HepG2 (cell line): ENCODE measurements around the gene SIRT6. TPM values are rescaled to one million over a fixed set of nuclear protein-coding genes. Genes with fewer than 3 reads are reported as not detected.

Experiments
- CBFB ChIP-seq: sonication (generic); formaldehyde crosslinking; IDR thresholded peaks from 2 replicates; pipeline ENCODE4 v1.4.0; 2020; ENCODE audit warnings: missing genetic modification reagents
- DDIT3 ChIP-seq: sonication (generic); formaldehyde crosslinking; IDR thresholded peaks from 2 replicates; pipeline ENCODE4 v1.4.0; 2020; ENCODE audit warnings: mild to moderate bottlenecking, missing genetic modification reagents
- DNMT1 ChIP-seq: sonication (generic); formaldehyde crosslinking; IDR thresholded peaks from 2 replicates; pipeline ENCODE4 v1.5.1; 2020; ENCODE audit warnings: mild to moderate bottlenecking, missing genetic modification reagents
- ELF1 ChIP-seq: sonication (generic); formaldehyde crosslinking; IDR thresholded peaks from 2 replicates; pipeline ENCODE4 v1.4.0; 2020; ENCODE audit warnings: missing genetic modification reagents
- GABPB1 ChIP-seq: IDR thresholded peaks from 2 replicates; pipeline ENCODE4 v1.6.1; 2016; ENCODE audit warnings: mild to moderate bottlenecking, missing genetic modification reagents, moderate library complexity, missing compliant biosample characterization
- GLI4 ChIP-seq: sonication (generic); formaldehyde crosslinking; IDR thresholded peaks from 2 replicates; pipeline ENCODE4 v1.5.1; 2020; ENCODE audit warnings: missing genetic modification reagents, mild to moderate bottlenecking, moderate library complexity, borderline replicate concordance
- KDM2A ChIP-seq: sonication (generic); formaldehyde crosslinking; IDR thresholded peaks from 2 replicates; pipeline ENCODE4 v1.4.0; 2020; ENCODE audit warnings: low read depth, missing genetic modification reagents, borderline replicate concordance
- MIER2 ChIP-seq: IDR thresholded peaks from 2 replicates; pipeline ENCODE4 v1.6.1; 2016; ENCODE audit warnings: missing biosample characterization, missing genetic modification reagents
- MTA3 ChIP-seq: sonication (generic); formaldehyde crosslinking; IDR thresholded peaks from 2 replicates; pipeline ENCODE4 v1.4.0; 2020; ENCODE audit warnings: missing genetic modification reagents
- NONO ChIP-seq, 2 experiments: fragments of 450-650 bp in 1 of 2; sonication (generic) in 1 of 2; formaldehyde crosslinking in 1 of 2; IDR thresholded peaks in 1 of 2; conservative IDR thresholded peaks in 1 of 2; 2 replicates each; pipeline versions ENCODE4 v1.6.1 to v1.8.0; 2017 to 2022; ENCODE audit warnings: mild to moderate bottlenecking in 1 of 2, missing genetic modification reagents in 1 of 2, moderate library complexity in 1 of 2
- PAXIP1 ChIP-seq: sonication (generic); formaldehyde crosslinking; conservative IDR thresholded peaks from 2 replicates; pipeline ENCODE4 v1.4.0; 2020; ENCODE audit warnings: mild to moderate bottlenecking, missing genetic modification reagents, moderate library complexity
- POLR2G ChIP-seq: fragments of 200-400 bp; formaldehyde crosslinking; IDR thresholded peaks from 2 replicates; pipeline ENCODE4 v1.6.1; 2018; ENCODE audit warnings: mild to moderate bottlenecking, low read depth, low read length, moderate library complexity
- RFX1 ChIP-seq: fragments of 450-650 bp; IDR thresholded peaks from 2 replicates; pipeline ENCODE4 v1.6.1; 2017
- RFX3 ChIP-seq: IDR thresholded peaks from 2 replicates; pipeline ENCODE4 v1.6.1; 2016; ENCODE audit warnings: missing biosample characterization, missing genetic modification reagents
- SAP130 ChIP-seq: IDR thresholded peaks from 2 replicates; pipeline ENCODE4 v1.6.1; 2016; ENCODE audit warnings: low read depth
- SCMH1 ChIP-seq: sonication (generic); formaldehyde crosslinking; IDR thresholded peaks from 2 replicates; pipeline ENCODE4 v1.9.0; 2021; ENCODE audit warnings: missing genetic modification reagents, mild to moderate bottlenecking, borderline replicate concordance
- ZBTB38 ChIP-seq: sonication (generic); formaldehyde crosslinking; IDR thresholded peaks from 2 replicates; pipeline ENCODE4 v1.5.1; 2020; ENCODE audit warnings: mild to moderate bottlenecking, missing genetic modification reagents
- ZFX ChIP-seq: sonication (generic); formaldehyde crosslinking; IDR thresholded peaks from 2 replicates; pipeline ENCODE4 v1.4.0; 2020; ENCODE audit warnings: mild to moderate bottlenecking, low read depth, missing genetic modification reagents, moderate library complexity
- ZGPAT ChIP-seq: IDR thresholded peaks from 2 replicates; pipeline ENCODE4 v1.6.1; 2016; ENCODE audit warnings: mild to moderate bottlenecking
- ZKSCAN5 ChIP-seq: sonication (generic); formaldehyde crosslinking; IDR thresholded peaks from 2 replicates; pipeline ENCODE4 v1.5.1; 2020; ENCODE audit warnings: mild to moderate bottlenecking, missing genetic modification reagents
- ZNF431 ChIP-seq: sonication (generic); formaldehyde crosslinking; IDR thresholded peaks from 2 replicates; pipeline ENCODE4 v1.9.0; 2022; ENCODE audit warnings: missing genetic modification reagents, low read depth, mild to moderate bottlenecking, borderline replicate concordance
- ZNF674 ChIP-seq: sonication (generic); formaldehyde crosslinking; IDR thresholded peaks from 2 replicates; pipeline ENCODE4 v1.5.0; 2020; ENCODE audit warnings: low read depth, mild to moderate bottlenecking, missing genetic modification reagents
- polyA plus RNA-seq, 8 experiments: library from polyadenylated mRNA; depleted of rRNA in 3 of 8; stranded (reverse) in 7 of 8; unstranded in 1 of 8; fragments of >200 nt; fragmentation: Illumina TruSeq in 4 of 8; extraction: Trizol in 4 of 8; gene quantifications; 2 replicates each; pipeline versions ENCODE4 v1.2.1 to v1.2.3, GENCODE V29; 2011 to 2016; ENCODE audit warnings: low read depth in 4 of 8, missing spikeins in 1 of 8, mixed read lengths in 1 of 8; ENCODE audit not compliant: insufficient read depth in 1 of 8
- total RNA-seq, 5 experiments: library from RNA; depleted of rRNA; stranded (reverse); fragments of >200 nt; fragmentation: Illumina TruSeq; extraction: Trizol; gene quantifications; 2 replicates each; pipeline ENCODE4 v1.2.3, GENCODE V29; 2016; ENCODE audit warnings: low read depth in 1 of 5

The SIRT6 gene
- total and polyA plus RNA-seq, 2 of the 13 experiments (the other 11 are each of a cell fraction or from before 2014, with no cell fraction given) = 11.0 to 18.4 TPM

- TF ChIP-seq DNMT1 (CRISPR knock-in tag) (no peak), MTA3 (no peak), GLI4 (CRISPR knock-in tag) (0 out of 2 replicates have a peak, but pooled peaks have one; percentile 78), GABPB1 (CRISPR knock-in tag) (peak; percentile 36; the same call in 1 of the 2 replicates), ZNF674 (no peak), RFX1 (no peak), ZBTB38 (CRISPR knock-in tag) (peak; percentile 29; the same call in 1 of the 2 replicates), MIER2 (no peak), RFX3 (CRISPR knock-in tag) (no peak), DDIT3 (CRISPR knock-in tag) (no peak), NONO (IDR thresholded peaks at IDR 0.05) (no peak), NONO (CRISPR knock-in tag; conservative IDR thresholded peaks at IDR 0.05) (no peak), ELF1 (no peak), SCMH1 (CRISPR knock-in tag) (no peak), KDM2A (CRISPR knock-in tag) (0 out of 2 replicates have a peak, but pooled peaks have one; percentile 21), ZGPAT (peak; percentile 42; the same call in 1 of the 2 replicates), SAP130 (CRISPR knock-in tag) (peak; percentile 56), ZNF431 (CRISPR knock-in tag) (0 out of 2 replicates have a peak, but pooled peaks have one; percentile 43), CBFB (CRISPR knock-in tag) (no peak), ZKSCAN5 (CRISPR knock-in tag) (0 out of 2 replicates have a peak, but pooled peaks have one; percentile 39), ZFX (CRISPR knock-in tag) (0 out of 2 replicates have a peak, but pooled peaks have one; percentile 16), PAXIP1 (peak; percentile 78), POLR2G (no peak)
Measured at GRCh38 chr19:4229179-4229931, 47.0 kb upstream of the SIRT6 start, which contains the start of gene EBI3 (continued).
